HG02943 (cell line): ENCODE data around the gene NEUROD2.

Source experiments
- ATAC-seq: cut with Tn5 transposase; IDR thresholded peaks from one replicate; pipeline ENCODE4 v1.9.1; 2021; ENCODE audit warnings: mild to moderate bottlenecking, low read depth, moderate library complexity; ENCODE audit not compliant: unreplicated experiment

NEUROD2 gene

DNA sequence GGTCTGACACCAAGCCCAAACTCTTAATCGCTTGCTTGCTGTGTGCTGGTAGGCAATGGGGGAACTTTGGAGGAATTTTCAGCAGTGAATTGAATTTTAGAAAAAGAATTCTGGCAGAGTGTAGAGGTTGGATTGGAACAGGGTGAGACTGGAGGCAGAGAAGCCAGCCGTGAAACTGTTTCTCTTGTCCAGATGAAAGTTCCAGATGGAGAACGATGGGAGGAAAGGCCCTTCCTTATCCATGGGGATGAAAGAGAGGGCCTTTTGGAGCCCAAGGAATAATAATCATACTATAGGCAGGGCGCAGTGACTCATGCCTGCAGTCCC, 26.0 kb downstream of the NEUROD2 start:
- no peak for ATAC-seq

GRCh38 chr17:39581071-39581758, 26.5 kb downstream of the NEUROD2 start:
- no peak for ATAC-seq

DNA sequence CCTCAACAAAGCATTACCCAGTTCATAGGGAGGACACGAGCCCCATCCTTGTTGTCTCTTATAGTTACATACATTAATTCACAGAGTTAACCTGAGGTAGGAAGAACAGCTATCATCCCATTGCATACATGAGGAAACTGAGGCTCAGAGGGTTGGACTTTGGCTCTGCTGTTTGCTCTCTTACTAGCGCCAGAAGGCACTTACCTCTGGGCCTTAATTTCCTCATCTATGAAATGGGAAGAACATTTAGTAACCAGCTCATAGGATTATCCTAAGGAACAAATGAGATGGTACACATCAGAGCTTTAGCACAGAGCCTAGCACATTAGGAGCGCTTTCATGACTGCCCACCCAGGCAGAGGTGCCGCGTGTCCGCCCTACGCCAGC, 27.6 kb downstream of the NEUROD2 start:
- ATAC-seq = no peak

DNA sequence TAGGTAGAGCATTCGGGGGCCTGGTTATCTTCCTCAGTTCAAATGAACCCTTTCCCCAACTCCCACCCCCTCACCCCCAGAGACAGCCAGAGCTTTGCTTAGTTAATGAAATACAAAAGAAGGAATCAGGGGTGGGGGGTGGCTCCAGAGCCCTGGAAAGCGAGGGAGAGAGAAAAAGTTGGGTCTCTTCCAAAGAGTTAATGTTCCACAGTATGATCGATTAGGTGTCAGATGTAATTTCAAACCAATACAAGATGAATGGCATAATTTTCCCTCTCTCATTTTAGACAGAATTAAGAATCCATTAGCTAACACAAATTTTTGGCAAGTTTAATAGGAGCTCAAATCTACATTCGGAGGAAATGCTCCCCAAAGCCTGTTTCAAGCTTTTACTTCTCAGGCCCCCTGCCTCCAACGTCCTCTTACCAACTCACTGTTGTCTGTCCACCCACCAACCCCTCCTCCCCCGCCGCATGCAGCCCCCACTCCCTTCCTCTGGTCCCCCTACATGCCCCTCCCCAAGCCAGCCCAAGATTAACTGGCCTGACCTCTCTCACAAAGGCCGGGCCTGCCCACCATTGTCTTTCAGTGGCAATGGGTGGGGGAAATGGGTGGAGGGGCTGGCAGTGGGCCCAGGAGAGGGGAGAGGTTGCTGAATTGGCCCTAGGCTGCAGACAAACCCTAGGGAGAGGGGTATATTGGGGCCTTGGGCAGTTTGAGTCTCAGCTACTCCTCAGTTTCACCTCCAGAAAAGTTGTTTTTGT, 28.2 kb downstream of the NEUROD2 start:
- ATAC-seq = no peak

- no peak for ATAC-seq
Observed at GRCh38 chr17:39578272-39578671, 29.4 kb downstream of the NEUROD2 start.

DNA sequence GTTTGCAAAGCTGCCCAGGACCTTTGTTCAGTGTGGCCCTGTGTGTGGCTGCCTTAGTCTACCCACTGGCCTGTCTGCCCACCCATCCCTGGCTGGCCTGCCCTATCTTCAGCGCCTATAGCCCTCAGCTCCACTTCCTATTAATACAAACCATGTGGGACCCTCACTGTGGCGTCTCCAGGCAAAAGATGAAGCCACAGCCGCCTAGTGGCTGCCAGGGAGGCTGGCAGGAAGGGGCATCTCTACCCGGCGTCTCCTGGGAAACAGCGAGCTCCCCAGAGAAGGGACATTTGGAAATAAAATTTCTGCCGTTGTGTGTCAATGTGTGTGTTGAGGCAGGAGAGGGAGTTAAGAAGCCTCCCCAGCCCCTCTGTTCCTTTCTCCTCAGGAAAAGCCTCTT, 31.5 kb downstream of the NEUROD2 start:
- no peak for ATAC-seq

GRCh38 chr17:39573447-39574298, 34.0 kb downstream of the NEUROD2 start:
- ATAC-seq = no peak

DNA sequence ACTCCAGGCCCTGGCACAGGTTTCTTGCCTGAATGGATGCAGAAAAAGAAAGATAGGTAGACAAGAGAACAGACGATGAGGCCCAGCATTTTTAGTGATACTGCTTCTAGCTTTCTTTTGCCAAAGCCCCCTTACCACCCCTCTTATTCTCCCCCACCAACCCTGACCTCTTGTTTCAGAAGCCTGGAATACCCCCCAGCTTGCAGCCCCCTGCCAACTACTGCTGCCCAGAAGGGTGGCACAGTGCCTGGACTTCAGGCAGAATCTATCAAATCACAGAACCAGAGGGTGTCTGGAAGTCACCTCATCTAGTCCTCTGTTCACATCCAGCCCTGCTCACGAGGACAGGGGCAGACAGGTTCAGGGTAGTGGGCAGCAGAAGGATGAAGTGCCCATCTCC, 35.6 kb downstream of the NEUROD2 start:
- no peak for ATAC-seq

DNA sequence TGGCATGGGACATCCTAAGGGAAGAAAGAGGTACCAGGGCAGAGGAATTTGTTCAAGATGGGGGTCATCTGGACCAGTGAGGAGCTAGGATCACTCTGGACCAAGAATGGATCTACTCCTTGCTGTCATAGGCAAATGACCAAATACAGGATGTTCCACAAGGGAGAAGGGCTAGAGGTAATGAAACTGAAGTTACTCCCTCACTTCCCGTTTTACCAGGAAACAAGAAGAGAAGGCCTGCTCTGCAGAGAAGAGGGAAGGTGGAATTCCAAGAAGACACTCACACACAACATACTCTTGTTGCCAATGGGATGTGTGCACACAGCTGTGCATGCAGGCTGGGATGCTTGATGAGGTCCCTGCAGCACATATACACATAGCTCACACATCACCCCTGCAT, 38.6 kb downstream of the NEUROD2 start:
- no peak for ATAC-seq

DNA sequence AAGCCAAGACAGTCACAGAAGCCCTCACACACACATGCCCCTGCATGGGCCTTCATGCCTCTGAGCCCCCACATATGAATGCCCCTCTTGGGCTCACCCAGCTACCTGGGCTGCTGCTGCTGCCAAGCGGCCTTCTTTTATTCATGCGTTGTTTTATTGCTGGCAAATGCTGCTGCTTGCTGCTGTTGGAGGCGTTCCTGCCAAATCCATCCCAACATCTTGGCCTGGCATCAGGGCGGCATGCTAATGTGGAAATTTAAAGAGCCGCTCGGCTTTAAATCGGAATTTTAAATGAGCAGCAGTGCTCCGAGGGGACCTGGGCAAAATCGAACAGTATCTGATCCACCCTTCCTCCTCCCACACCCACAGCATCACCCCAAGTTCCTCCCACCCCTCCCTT, 39.0 kb downstream of the NEUROD2 start:
- ATAC-seq = no peak

- ATAC-seq = no peak
Observed at GRCh38 chr17:39566094-39566850, 41.4 kb downstream of the NEUROD2 start.

DNA sequence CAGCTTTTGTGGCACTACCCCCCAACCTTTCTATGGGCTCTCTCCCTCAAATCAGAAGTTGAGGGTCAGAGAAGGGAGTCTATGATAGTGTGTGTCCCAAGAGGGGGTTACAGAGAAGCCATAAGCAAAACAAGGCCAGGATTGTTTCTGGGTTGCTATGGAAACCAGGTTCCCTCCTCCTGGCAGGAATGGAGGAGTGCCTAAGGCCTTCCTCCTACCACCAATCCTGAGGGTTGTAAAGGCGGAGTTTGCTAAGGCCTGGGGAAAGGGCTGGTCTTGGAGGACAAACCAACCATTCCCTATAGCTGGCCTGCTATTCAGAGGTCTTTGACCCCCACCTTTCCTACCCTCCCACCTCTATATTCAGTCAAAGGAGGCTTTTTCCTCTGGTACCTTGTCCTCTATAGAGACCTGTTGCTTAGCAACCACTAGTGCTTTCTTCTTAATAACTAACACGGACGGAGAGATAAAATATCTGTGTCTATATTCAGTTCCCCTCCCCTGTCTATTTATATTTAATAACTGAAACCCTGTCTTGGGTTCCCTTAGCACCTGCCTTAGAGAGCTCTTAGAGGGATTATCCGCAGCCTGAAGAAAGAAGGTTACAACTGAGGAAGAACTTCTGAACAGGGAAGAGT, 43.4 kb downstream of the NEUROD2 start:
- no peak for ATAC-seq

- no peak for ATAC-seq
Observed at GRCh38 chr17:39563476-39563875, 44.2 kb downstream of the NEUROD2 start.

DNA sequence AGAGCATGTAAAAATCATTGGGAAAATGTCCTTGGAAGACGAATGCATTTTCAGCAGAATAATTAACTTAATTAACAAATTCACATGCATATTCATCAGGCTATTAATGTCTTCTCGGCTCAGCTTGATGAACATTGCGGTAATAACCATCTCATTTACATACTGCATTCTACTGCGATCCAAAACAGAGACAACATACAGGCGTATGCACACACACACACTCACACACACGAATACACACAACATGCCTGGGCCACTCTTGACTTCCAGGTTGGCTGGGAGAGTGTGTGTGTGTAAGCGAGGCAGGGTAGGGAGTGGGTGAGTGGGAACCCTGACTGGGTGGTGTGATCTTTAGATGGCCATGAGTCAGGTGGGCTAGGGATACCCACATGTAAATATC, 44.7 kb downstream of the NEUROD2 start:
- no peak for ATAC-seq

DNA sequence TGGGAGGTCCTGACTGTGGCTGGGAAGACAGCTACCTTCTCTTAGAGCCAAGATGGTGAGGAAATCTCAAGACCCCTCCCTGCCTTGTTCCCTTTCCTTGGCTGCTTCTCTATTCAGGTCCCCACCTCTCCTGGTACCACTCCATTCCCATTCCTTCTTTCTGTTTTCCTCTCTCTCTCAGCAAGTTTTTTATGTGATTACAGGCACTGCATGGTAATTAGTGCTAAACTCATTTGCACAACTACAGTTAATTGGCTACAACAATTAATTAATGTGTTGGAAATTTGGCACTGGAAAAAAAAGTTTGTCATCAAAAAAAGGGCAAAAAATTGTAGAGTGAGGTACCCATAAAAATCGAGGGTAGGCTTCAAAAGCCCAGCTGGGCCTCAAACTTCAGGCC, 45.3 kb downstream of the NEUROD2 start:
- ATAC-seq = no peak

DNA sequence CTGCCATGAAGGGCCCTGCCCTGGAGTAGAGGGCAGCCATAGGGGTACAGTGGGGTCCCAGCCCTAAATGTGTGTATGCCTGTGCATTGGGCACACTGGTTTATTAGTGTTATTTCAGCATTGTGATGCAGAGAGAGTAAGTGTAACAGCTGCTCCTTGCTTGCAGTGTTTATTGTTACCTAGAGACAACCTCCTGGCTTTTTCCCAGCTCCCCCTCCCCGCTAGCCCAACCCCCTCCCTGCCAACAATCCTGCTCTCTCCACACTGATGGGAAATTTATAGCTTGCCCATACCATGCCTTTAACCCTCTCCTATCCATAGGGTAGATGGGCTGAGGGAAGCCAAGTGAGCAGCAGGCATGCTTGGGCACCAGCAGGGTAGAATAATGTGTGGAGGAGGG, 51.3 kb downstream of the NEUROD2 start:
- ATAC-seq = no peak

DNA sequence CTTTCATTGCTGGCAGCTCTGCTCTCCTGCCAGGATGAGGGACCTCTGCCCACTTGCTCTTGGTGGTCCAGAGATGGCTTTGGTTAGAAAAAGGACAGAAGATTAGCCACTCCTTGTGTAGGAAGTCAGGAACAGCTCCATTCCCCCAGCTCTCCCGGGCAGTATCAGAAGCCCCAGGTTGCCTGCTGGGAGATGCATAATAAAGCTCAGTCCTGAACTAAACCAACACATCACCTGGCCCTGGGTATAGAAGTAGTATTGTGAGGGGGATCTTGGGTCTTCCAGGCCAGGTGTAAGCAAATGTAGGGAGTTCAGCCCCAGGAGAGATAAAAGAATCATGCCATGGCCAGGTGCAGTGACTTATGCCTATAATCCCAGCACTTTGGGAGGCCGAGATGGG, 52.4 kb downstream of the NEUROD2 start:
- ATAC-seq = no peak
